GM12865 (cell line): ENCODE data around the gene PAXX.

ENCODE experiments used
- DNase-seq: peaks from one replicate; pipeline ENCODE4 v3.0.0; 2010; ENCODE audit warnings: low read depth
- H3K4me3 ChIP-seq: 2 replicates; pipeline ENCODE4 v1.5.1; 2011; ENCODE audit warnings: mild to moderate bottlenecking, low read depth, low read length, control low read depth
- CTCF ChIP-seq: IDR thresholded peaks from 2 replicates; pipeline ENCODE4 v1.5.1; 2011; ENCODE audit warnings: low read length, control low read depth, low read depth, inconsistent platforms; ENCODE audit not compliant: insufficient read depth; ENCODE audit errors: missing control alignments

Gene PAXX

GRCh38 chr9:136996361-136997292, 4.4 kb downstream of the PAXX start, which contains the start of gene CLIC3:
CLIC3 (minus strand) TSS chr9:136996568; CDS start chr9:136996543, 25 bp downstream.
- TF ChIP-seq CTCF, result no peak
- no peak within 1 kb of the TSS for H3K4me3 ChIP-seq
- DNase-seq, result no peak

- TF ChIP-seq CTCF, result no peak
- DNase-seq, result no peak
- no peak overlapping the region for H3K4me3 ChIP-seq
Observed at GRCh38 chr9:136997371-136997770, 5.1 kb downstream of the PAXX start.

DNA sequence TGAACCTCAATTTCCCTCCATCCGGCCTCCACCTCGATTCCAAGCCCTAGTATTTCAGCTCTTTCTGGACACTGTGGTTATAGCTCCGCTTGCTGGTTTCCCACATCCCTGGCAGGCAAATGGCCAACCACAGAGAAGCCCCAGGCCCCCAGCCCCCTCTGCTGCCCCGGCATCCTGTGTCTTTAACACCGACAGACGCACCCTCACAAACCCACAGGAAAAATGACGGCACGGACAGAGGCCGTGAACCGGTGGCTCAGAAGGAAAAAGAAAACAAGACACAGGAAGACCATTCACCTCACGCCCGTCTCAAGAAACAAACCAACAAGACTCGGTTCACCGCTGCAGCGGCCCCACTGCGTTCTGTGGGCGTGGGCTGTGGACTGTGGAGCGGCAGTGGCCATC, 5.6 kb downstream of the PAXX start:
- no peak overlapping the region for H3K4me3 ChIP-seq
- peak; percentile 44 for DNase-seq
- TF ChIP-seq CTCF, result no peak

DNA sequence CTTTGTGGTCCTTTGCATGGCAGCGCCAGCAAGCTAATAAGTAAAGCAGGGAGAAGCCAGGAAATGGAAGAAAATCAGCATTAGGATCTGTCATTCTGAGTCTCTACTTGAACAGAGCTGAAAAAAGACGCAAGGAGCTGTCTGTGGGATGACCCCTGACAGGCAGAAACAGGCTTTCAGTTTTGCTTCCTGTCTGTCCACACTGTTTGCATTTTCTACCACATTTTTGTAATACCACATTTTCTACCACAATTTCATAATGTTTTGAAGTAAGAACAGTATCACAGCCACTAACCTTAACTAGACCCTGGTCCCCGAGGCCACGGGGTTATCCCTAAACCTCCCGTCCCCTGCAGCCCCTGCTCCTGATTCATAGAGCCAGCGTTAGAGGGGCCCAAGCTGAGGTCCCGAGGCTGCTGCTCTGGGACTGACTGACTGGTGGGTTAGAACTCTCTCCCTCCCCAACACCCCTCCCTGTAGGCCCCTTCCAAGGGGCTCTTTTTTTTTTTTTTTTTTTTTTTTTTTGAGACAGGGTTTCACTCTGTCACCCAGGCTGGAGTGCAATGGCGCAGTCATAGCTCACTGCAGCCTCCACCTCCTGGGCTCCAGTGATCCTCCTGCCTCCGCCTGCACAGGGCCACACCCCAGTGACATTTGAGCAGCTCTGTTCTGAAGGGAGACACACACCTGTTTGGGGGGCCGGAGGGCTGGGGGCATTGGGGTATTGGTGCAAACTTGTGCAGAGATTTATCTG, 8.1 kb downstream of the PAXX start:
- DNase-seq, result peak; percentile 89
- no peak for TF ChIP-seq CTCF
- H3K4me3 ChIP-seq, result 0 out of 2 replicates have a peak overlapping the region, but pooled peaks have one; percentile 20

GRCh38 chr9:137001857-137002645, 9.8 kb downstream of the PAXX start:
- no peak for DNase-seq
- no peak for TF ChIP-seq CTCF

GRCh38 chr9:137002646-137003041, 10.4 kb downstream of the PAXX start:
- TF ChIP-seq CTCF, result no peak
- H3K4me3 ChIP-seq, result no peak overlapping the region
- no peak for DNase-seq

More at GRCh38 chr9:137001857-137002645, 9.8 kb downstream of the PAXX start:
- no peak overlapping the region for H3K4me3 ChIP-seq
